Activated naive CD4-positive, alpha-beta T cell treated with anti-CD3 and anti-CD28 coated beads, Interleukin-2, amount 50 U/mL, for 16 hours (primary cell): ENCODE data around the gene KCNJ16.

Experiments
- DNase-seq: peaks from one replicate; pipeline ENCODE4 v3.0.0-alpha.2; 2020

KCNJ16 gene

DNA sequence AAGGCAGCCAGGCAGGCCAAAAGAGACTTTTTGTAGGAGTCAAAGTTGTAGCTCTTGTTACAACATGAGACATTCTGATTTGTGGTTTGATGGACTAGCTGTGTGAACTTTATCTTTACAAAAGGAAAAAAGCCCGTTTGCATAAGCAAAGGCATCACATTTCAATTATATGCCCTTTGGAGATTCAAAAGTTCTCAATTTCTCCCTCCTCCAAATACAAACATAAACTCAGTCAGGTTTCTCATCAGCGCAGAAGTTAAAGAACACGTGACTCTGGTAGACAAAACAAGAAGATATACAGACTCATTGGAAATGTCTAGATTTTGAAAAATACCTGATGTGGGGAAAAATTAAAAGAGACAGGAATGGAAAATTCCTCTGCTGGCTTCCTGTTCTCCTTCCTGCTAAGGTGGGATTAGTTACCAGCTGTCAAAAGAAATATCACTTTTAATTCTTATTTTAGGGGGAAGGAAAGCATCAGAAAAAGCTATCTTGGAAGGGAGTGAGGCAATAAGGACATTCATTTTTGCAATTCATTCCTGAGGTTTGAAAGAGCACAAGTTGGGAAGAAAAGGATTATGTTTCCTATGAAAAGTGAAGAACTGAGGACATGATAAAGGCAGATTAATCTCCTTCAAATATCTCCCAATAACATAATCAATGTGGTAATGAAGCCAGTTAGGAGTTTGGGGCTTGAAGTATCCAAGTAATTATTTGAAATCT, 4.6 kb upstream of the KCNJ16 start:
- DNase-seq, result no peak

DNA sequence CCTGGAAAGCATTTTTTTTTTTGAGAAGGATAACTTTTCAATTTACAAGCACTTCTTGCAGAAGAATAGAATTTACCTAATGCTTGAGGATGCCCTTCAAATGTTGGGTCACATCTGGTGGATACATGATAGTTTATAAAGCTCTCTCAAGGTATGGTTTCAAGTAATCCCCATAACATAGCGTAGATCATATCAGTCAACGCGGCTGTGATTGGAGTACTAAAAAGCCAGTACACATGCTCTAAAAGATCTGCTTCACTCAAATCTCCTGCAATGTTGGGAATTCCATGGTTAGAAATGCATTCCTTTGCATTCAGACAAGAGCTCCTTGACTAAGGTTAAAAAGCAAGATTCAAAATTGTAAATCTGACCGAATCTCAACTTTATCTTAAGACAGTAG, 3.9 kb upstream of the KCNJ16 start:
- no peak for DNase-seq

DNA sequence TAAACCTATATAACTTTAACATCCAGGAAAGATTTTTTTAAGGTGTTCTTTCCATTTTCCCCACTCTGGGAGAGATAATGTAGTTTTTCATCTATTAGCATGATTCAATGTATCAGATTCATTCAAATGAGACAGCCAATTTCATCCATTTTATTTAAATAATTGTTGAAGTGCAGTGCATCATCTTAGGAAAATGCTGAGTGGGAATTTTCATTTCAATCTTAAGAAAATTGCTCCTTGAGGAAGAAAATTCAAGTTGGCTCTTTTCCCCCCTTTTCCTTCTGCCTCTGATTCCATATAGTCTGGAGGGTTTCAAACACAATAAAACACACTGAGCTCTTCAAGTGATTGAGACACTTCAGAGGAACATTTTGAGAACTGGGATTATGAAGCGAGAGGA, 3.4 kb upstream of the KCNJ16 start:
- DNase-seq, result no peak

DNA sequence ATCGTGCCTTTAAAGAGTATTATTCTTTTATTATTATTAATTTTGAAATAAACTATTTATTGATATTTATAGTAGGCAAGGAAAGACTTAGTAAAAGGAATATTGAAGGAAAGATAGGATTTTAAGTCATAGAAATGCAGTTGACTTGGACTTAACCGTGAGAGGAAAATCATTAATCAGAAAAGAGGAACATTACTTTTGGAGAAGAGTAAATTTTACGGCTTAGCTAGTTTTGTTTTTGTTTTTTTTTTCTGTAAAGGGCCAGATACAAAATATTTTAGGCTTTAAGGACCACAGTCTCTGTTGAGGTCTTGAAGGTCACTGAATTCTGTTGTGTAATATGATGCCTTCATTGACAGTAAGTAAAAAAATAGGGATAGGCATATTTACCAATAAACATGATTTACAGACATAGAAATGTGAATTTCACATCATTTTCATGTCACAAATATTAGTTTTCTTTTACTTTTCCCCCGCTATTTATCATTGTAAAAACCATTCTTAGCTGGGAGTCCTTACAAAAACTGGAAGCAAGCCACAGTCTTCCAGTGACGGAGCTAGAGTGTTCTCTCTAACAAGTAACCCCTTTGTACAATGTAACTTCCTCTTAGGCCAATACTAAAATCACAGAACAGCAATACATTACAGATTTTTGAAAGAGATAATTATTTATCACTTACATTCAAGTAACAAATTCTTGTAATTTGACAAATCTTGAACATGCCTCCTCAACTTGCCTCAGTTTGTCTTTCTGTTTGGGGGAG, 2.3 kb upstream of the KCNJ16 start:
- no peak for DNase-seq

DNA sequence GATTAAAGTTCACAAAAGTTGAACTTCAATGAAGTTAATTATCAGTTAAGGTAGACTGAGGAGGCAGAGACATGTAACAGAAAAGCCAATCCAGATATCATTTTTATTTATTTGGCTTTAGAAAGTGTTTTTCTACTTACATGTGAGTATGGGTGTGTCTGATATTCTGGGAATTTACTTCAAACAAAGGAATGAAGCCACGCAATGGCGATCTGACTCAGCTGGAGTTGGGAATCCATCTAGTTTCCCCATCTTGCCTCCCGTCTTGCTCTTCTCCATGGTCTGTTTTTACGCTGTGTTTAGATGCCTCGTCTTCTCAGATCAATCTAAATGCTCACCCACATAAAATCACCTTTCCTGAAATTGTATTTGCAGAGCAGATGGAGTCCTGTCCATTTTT, 1.7 kb upstream of the KCNJ16 start:
- DNase-seq, result no peak

DNA sequence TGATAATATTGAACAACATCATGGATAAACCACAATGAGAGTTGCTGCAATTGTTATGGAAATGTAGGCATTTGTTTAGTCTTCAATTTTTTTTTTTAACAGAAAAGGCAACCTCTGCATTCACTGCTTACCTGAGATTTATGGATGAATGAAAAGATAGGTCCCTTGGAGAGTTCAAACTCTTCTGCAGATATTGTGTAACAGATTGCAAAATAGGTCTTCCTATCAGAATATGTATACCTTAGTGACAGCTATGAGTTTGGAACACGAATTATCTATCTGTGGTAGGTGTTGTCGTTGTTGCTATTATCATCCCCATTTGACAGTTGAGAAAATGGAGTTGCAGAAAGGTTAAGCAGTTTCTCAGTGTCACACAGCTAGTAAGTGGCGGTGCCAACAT, 1.2 kb upstream of the KCNJ16 start:
- DNase-seq, result no peak

DNA sequence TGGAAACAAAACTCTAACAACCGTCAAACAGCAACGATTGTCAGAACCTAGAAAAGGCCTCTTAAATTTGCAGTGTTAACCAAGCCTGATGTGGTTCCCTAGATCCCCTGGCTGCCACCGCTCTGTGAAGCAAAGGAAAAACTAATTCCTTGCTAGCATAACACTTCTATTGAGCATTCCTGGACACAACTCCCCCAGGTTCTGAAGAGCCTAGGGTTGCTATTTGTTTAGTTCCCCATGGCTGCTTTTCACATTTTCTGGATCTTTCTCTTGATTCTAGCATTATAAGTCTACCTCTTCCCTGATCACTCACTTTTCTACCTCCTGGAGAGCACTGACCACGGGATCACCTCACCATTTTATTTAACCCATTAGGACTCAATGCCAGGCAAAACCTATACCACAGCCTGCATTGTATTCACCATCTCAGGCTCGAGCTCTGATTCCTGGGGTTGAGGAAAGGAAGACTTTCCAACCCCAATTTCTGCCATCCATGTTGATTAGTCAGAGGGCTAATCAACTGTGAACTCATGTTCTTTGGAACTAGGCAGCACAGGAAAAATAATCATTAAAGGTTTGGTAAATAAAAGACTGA, 692 bp upstream of the KCNJ16 start:
- no peak for DNase-seq

DNA sequence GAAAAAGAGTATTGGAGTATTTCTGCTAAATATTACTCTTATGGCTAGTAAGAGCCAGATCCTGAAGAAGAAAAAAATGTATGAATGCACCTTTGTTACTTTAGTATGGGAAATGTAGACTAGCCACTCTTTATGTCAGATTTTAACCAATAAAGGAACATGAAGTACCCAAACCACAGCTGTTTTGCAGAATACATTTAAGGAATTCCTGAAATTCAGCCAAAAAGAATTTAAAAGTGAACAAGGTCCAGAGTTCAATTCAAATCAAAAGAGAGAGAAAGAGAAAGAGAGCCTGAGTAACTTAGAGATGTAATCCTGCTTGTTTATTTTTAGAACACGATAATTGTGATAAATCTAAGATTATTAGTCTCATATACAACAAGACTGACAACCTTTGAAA, 1.2 kb downstream of the KCNJ16 start:
- DNase-seq, result no peak

DNA sequence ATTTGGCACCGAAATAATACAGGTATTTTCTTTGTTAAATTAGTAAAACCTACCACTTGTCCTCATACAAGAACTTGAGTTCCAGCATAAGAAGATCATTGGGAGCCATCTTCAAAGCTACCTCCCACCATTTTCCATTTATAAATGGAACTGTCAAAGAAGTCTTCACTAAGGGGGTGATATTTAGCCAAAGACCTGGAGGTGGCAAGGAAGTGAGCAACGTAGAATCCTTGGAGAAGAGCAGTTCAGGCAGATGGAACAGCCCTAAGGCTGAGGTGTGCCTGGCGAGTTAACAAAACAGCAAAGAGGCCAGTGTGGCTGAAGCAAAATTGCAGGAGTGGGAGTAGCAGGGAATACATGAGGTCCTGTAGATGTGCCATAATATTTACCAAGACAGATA, 1.8 kb downstream of the KCNJ16 start:
- no peak for DNase-seq

DNA sequence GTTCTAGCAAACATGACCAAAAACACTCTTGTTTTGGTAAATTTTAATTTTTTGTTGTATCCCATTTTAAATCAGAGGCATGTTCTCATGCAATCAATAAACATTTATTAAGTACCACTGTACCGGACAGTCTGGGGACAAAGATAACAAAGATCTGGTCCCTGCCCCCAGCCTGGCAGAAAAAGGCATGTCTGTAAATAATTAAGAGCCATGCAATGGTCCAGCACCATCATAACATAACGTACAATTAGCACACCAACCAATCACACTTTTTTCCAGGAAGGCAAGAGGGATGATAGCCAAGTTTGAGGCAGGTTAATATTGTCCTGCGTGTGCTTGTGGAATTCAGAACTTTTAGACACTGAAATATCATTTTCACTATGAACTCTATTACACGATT, 3.5 kb downstream of the KCNJ16 start:
- DNase-seq, result no peak

DNA sequence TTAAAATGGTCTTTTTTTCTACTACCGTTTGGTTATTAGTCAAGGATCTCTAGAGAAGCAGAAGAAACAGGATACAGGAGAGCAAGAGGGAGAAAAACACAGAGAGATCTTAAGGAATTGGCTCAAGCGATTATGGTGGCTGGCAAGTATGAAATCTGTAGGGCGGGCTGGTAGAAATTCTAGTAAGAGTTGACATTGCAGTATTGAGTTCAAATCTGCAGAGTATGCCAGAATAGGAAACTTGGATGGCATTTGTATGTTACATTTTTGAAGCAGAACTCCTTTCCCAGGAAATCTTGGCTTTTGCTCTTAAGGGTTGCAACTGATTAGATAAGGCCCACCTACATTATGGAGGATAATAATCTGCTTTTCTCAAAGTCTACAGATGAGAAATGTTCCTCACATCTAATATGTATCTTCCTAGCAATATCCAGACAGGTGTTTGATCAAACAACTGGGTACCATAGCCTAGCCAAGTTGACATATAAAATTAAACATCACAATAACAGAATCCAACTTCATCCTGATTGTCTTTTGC, 4.0 kb downstream of the KCNJ16 start:
- DNase-seq, result no peak

DNA sequence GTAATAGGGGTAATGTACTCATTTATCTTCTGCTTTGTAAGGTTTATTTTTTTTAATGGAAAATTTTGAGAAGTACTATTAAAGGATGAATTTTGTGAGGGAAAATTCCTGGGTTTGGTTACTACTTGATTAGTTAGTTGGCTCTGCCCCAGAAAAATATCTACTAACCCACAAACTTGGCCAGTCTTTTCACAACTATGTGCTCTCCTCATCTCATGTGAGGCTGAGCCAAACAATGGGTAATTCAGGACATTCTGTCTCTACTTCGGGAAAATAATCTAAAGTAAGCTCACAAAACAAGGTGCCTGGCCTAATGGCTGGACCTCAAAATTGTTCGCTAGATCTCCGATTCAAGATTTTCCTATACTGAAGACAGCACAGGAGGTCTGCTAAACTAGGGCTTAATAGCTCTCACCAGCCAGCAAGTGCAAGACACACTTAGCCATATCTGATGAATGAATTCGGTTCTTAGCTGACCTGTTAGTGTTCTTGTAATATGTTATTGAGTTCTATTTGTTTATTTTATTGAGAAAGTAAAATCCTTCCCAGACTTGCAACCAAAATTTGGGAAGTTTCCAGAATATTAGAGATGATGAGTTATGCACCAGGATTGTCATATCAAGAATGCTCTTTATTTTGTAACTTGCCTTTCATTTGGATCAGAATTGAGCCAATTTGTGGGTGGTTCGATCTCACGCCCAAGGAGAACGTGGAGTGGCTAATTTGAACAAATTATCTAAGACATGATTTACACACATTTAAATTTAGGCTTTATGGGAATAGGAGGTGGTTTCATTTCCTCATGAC, 5.7 kb downstream of the KCNJ16 start:
- no peak for DNase-seq

DNA sequence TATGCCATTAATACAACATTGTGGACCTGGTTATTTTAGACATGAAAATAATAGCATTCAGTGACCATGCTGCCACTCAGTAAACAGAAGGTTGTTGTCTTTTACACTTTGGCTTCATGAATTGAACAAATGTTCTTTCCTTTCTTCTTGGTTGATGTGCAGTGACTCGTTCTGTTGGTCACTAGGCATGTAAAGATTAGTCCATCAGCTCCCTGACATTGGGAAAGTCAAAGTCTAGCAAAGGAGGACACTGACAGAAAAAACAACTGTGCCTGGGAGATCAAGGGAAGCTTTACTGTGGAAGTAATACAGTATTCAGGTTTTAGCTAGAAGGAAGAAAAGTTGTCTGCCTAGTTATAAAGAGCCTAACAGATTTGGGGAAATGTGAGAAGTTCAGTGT, 6.9 kb downstream of the KCNJ16 start:
- no peak for DNase-seq

DNA sequence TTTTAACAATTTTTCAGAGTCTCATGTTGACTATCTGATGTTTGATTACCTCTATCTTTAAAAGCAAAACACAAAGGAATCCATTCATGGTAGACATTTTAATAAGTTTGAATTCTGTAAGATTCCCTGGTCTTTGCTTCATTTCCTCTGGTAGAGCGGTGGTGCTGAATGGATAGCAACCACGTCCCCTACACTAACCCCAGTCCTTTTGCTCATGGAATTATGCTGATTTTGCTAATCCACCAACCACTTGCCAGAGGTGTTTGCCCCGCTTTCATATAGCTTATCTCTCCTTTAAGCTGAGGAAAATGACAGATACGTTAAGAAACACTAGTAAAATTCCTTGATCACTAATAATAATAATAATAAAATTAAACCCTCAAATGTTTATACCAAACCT, 9.5 kb downstream of the KCNJ16 start:
- DNase-seq, result no peak

DNA sequence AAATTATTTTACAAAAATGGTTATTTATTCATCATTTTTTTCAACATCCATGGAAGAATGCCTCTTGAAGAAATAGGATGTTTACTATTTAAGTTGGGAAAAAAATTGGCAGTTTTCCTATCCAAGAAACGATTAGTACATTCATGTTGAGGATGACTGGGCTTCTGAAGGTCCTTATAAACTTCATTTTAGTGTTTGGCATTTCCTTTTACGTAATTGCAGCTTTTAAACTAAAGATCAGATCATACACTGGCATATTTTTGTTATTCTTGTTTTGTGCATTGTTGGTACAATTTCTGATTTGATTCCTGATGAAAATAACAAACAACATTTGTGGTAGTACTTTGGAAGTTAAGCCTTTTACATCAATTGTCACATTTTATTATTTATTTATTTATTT, 11.5 kb downstream of the KCNJ16 start:
- DNase-seq, result no peak

DNA sequence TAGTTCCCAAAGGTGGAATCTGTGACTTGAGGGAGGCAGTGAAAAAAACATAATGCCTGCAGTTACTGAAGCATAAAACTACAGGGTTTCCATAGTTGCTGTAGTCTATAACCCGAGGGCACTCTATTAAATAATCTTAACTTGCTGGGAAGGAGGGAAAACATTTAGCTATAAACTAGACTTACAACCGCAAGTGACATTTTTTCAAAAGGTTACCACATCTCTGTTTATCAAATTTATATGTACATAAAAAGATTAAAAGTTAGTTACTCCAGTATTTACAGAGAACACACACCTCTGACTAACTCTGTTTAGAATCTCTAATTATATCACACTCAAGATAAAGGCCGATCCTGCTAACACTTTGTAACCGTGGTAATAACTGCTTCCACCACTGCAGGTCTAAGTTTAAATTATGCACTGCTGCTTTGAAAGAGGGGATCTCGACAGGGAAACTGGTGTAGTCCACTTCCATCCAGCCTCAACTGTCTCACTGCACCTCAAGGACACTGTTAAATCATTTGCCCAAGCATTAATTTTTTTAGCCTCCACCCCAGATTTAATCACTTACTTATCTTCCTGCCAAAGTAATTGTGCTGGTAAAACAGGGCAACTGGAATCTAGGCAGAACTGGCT, 14.6 kb downstream of the KCNJ16 start:
- DNase-seq, result no peak

DNA sequence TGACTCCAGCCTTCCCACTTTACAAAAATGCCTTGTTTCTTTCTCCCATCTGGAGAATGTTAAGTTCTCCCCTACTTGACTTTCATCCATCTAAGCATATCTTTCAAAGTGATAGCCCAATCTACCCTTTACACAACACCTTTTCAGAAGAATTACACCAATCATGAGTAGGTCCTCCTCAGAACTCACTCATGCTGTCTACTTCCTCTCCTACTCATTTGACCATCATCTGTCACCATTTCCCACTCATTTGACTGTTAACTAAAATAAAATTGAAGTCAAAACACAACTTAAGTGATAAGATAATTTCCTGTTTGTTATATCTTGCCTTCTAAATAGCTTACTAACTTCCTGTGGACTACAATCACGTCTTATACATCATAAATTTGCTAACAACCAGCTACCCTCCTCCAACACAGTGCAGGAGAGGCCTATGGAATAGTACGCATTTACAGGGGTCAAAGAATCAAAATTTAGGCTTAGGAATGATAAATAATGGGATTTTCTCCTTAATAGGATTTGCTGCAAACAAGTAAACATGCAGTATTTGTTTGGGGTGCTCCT, 16.1 kb downstream of the KCNJ16 start:
- DNase-seq, result no peak

DNA sequence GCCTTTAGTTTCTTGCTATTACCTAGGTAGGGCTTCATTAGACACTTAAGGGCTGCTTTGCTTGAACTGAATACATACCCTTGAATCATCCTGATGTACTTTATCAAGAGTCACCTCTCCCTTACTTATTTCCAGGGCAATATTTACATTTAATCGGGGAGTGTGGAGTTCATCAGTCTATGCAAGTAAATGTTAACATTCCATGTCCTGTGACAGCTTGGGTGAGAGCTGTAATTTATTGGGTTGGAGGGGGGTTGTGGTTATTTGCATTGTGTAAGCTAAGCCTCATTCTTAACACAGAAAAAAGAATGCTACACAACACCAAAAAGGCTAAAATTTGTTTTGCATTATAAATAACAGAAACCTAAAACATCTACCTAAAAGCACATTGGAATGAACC, 16.7 kb downstream of the KCNJ16 start:
- DNase-seq, result no peak

DNA sequence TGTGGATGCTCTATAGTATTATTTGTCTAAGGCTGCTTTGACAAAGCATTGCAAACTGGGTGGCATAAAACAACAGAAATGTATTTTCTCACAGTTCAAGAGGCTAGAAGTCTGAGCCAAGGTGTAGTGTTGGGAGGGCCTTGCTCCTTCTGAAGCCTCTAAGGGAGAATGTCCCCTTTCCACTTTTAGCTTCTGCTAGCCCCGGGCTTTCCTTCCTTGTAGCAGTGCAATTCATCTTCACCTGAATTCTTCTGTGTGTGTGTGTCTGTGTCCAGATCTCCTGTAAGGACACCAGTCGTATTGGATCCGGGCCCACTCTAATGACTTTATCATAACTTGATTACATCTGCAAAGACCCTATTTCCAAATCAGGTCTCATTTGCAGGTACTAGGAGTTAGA, 18.1 kb downstream of the KCNJ16 start:
- no peak for DNase-seq

DNA sequence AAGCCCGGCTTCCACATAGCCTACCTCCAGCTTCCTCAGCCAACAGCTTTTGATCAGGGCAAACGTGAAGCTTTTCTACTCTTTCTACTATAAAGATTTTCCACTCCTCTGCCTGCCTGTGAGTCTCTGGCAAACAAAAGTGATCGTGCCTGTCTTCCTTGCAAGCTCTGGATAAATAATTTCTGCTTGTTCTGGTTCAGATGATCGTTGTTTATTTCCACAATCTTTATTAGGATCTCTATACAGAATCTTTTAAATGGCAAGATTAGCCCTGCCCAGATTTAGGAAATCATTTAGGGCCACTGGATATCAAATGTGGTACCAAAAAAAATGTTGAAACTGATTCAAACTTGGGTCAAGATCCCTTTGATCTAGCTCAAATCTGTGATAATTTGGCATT, 20.4 kb downstream of the KCNJ16 start:
- no peak for DNase-seq

DNA sequence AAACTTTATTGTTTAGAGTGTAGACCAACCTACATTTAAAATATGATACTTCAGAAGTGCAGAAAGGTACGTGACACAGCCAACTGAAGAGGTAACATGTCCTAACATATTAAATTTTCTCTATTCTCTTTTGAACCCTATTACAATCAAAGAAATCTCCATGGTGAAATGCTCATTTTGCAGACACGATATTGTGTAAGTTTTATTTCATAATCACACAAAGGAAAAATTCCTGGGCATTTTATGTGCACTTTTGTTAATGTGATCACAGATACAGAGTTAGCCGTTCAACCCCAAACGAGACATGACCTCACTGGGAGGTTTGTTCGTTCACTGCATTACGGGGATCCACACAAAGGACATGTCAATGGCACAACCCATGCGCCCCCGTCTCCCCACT, 21.8 kb downstream of the KCNJ16 start:
- no peak for DNase-seq

DNA sequence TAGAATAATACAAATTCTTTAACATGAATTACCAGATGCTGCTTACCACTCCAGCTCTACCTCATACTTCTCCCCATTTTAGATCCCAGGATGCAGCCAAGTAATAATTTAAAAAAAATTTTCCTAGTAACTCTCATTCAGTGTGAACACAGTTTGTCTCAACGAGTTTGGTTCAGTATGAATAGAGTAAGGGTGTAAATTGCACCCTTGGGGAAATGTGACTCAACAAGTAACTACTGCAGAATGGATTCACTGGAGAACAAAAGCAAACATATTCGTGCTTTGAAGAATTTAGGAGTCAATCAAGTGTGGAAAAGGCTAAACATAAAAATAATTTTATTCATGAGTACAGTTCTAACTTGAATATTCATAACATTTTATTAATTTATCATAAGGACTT, 23.0 kb downstream of the KCNJ16 start:
- no peak for DNase-seq
